Stimulated activated memory B cell treated with anti-CD40 and anti-IgM and Interleukin-4, amounts not matched to agents 10 μg/mL and 1 μg/mL and 100 μg/mL, for 72 hours (primary cell): ENCODE data around the gene EPB41.

Experiments
- ATAC-seq: fragments of 150-1000 bp; cut with Tn5 transposase; 2 replicates; pipeline ENCODE4 v1.10.0; 2021
- H3K27ac Mint-ChIP-seq: one replicate; pipeline ENCODE4 v1.8.0; 2022; ENCODE audit warnings: mild to moderate bottlenecking, mixed read lengths
- H3K27me3 Mint-ChIP-seq: one replicate; pipeline ENCODE4 v1.8.0; 2022; ENCODE audit warnings: mixed read lengths
- H3K36me3 Mint-ChIP-seq: one replicate; pipeline ENCODE4 v1.8.0; 2022; ENCODE audit warnings: mixed read lengths
- H3K4me1 Mint-ChIP-seq: one replicate; pipeline ENCODE4 v1.8.0; 2022; ENCODE audit warnings: mixed read lengths
- H3K4me3 Mint-ChIP-seq: one replicate; pipeline ENCODE4 v1.8.0; 2022; ENCODE audit warnings: mild to moderate bottlenecking, moderate library complexity, mixed read lengths
- H3K9me3 Mint-ChIP-seq: one replicate; pipeline ENCODE4 v1.8.0; 2022; ENCODE audit warnings: mixed read lengths

EPB41 gene

GRCh38 chr1:28887419-28887834, 26.9 kb upstream of the EPB41 start:
- Mint-ChIP-seq H3K27me3 (no peaks in the 10 kb centered on the region), H3K4me3 (peak overlapping the region; percentile 84), H3K36me3 (peaks cover 12% of the 10 kb centered on the region), H3K27ac (peak overlapping the region; percentile 83), H3K9me3 (no peaks in the 10 kb centered on the region), H3K4me1 (peaks cover 83% of the 10 kb centered on the region)
- peak; percentile 64 for ATAC-seq

DNA sequence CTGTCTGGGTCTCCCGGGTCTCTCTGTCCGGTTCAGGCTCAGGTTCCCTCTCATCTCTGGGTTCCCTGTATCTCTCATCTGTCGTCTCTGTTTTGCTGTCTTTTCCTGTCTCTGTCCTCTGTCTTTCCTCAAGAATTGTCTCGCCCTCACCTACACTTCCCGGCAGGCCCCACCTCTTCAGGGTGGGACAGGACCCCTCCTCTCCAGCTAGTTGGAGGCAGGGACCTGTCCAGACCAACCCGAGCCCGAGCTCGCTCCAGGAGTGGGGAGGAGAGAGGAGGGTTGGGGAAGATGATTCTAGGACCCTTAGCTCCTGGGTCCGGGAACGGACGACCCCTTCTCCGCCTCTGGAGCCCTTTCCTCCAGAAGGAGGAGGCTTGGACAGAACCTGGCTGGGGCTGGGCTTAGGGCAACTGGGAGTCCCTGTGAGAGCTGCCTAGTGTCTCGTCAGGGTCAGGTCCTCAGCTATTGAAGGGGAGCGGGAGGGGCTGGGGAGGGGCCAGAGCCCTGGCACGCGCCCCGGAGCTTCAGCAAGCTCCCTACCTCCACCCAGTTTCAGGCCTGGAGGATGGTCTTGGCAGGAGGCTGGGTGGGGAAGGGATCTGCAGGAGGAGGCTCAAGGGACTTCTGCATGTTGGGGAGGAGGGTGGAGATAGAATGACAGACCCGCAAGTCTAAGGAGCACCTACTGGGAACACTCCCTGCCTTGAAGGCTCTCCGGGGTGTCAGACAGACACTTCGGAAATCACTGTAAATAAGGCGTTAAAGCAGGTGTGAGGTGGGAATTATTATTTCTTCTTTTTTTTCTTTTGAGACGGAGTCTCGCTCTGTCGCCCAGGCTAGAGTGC, 26.3 kb upstream of the EPB41 start:
- Mint-ChIP-seq H3K36me3 (peaks cover 12% of the 10 kb centered on the region), H3K4me3 (peak overlapping the region; percentile 84), H3K9me3 (no peaks in the 10 kb centered on the region), H3K27ac (peak overlapping the region; percentile 83), H3K27me3 (no peaks in the 10 kb centered on the region), H3K4me1 (peaks cover 86% of the 10 kb centered on the region)
- ATAC-seq = no peak

GRCh38 chr1:28888915-28889314, 25.5 kb upstream of the EPB41 start:
- peaks cover 12% of the 10 kb centered on the region for H3K36me3 Mint-ChIP-seq
- no peaks in the 10 kb centered on the region for H3K27me3 Mint-ChIP-seq
- ATAC-seq = no peak
- H3K9me3 Mint-ChIP-seq = no peaks in the 10 kb centered on the region
- H3K27ac Mint-ChIP-seq = peak overlapping the region; percentile 83
- H3K4me3 Mint-ChIP-seq = peak overlapping the region; percentile 32
- peaks cover 86% of the 10 kb centered on the region for H3K4me1 Mint-ChIP-seq

DNA sequence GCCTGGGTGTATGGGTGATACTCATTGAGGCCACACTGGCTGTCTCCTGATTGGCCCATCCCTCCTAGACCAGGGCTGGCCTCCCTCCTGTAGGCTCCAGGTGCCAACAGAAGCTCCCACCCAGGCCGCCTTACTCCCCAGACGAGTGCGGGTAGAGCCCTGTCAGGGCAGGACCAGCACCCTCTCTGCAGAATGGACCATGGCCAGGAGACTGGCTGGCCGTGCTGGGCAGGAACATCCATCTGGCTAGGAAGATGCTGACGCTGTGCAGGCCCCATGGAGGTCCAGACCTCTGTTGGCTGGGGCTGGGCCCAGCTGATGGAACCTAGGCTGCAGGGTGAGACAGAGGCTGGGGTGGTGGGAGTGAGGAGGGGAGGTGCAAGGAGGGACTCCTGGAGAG, 25.0 kb upstream of the EPB41 start:
- Mint-ChIP-seq H3K9me3 (no peaks in the 10 kb centered on the region), H3K27ac (peak overlapping the region; percentile 83), H3K36me3 (peaks cover 12% of the 10 kb centered on the region), H3K27me3 (no peaks in the 10 kb centered on the region), H3K4me1 (peaks cover 86% of the 10 kb centered on the region), H3K4me3 (peak overlapping the region; percentile 32)
- ATAC-seq = no peak

- ATAC-seq = no peak
- Mint-ChIP-seq H3K9me3 (no peaks in the 10 kb centered on the region), H3K36me3 (peaks cover 12% of the 10 kb centered on the region), H3K27ac (no peak overlapping the region), H3K4me1 (peaks cover 76% of the 10 kb centered on the region), H3K4me3 (no peak overlapping the region), H3K27me3 (no peaks in the 10 kb centered on the region)
These were observed 23.9 kb upstream of the EPB41 start for GRCh38 chr1:28890435-28890834.

DNA sequence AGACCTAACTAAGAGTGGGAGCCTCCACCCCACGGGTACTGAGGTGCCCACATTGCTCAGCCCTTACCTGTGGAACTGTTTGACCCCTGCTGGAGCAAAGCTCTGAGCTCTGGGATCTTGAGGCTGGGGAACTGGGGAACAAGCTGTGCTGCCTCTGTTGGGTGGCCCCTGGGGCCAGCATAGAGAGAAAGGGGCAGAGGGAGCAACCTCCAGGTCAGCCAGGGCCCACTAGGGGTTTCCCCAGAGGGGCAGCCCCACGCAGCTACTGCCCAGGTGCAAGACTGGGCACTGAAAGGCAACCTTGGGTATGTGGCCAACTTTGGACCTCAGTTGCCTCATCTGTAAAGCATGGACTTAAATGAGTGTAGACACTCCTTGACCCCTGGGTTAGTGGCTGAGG, 23.5 kb upstream of the EPB41 start:
- Mint-ChIP-seq H3K4me3 (no peak overlapping the region), H3K27me3 (no peaks in the 10 kb centered on the region), H3K36me3 (peaks cover 16% of the 10 kb centered on the region), H3K27ac (peak overlapping the region; percentile 54), H3K4me1 (peaks cover 72% of the 10 kb centered on the region), H3K9me3 (no peaks in the 10 kb centered on the region)
- ATAC-seq = no peak

DNA sequence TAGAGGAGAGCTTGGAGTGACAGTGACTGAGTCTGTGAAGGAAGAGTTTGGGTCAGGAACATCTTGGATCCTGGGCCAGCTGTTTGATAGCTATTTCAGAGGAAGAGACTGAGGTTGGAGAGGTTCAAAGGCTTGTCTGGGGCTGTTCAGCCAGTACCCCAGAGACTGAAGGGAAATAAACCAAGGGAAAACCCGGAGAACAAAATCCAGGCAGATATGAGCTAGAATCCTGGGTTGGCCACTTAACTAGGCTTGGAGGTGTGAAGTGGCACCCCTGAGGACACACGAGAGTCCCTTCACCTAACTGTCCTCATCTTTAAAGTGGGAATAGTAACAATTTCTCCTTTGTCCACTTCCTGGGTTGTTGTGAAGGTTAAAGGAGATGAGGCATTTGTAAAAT, 23.1 kb upstream of the EPB41 start:
- H3K4me1 Mint-ChIP-seq = peaks cover 70% of the 10 kb centered on the region
- ATAC-seq = no peak
- no peak overlapping the region for H3K4me3 Mint-ChIP-seq
- peak overlapping the region; percentile 54 for H3K27ac Mint-ChIP-seq
- H3K9me3 Mint-ChIP-seq = no peaks in the 10 kb centered on the region
- peaks cover 20% of the 10 kb centered on the region for H3K36me3 Mint-ChIP-seq
- no peaks in the 10 kb centered on the region for H3K27me3 Mint-ChIP-seq

DNA sequence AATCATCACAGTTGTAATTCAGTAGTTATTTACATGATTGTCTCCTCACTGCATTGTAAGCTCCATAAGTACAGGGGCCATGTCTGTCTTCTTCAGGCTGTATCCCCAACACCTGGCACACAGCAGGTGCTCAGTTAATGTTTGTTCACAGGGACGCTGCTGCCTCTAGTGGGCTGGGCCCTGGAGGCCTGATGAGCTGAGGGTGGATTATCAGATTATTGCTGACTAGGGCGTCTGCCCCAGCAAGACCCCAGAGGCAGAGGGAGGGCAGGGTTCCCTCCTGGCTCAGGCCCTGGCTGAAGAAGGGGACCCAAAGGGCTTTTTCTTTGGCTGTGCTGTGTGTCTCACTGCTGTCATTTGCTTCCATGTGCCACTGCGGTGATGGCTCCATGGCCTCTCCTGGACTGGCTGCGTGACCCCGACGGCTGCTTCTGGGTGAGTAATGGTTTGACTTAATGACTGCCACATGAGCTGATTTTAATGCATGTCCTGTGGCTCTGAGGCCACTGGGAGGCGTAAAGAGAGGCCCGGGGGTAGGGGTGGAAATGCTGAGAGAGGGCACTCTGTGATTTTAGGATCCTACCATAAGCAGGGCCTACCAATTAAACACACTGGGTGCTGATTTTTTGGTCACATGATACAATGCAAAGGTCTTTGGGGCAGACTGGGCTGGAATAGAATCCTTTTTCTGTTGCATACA, 20.8 kb upstream of the EPB41 start:
- Mint-ChIP-seq H3K4me3 (no peak overlapping the region), H3K27me3 (no peaks in the 10 kb centered on the region), H3K9me3 (no peaks in the 10 kb centered on the region), H3K36me3 (peaks cover 27% of the 10 kb centered on the region), H3K4me1 (peaks cover 78% of the 10 kb centered on the region), H3K27ac (no peak overlapping the region)
- no peak for ATAC-seq

DNA sequence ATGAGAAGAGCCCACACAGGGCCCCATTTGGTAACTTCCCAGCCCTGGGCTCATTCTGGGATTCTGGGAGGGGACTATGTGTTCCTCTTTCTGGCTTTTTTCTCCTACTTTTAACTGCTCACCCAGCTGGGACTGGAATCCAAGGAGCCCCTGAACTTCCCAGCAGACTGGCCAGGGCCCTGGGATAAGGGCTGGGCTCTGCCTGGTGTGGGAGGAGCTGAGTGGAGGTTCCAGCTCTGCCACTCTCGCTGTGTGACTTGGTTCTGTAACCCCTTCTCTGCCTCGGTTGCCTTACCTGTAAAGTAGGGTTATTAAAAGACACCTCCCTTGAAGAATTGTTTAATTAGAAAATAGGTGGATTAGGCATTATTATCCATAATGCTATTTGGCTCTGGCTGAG, 19.6 kb upstream of the EPB41 start:
- H3K36me3 Mint-ChIP-seq = peaks cover 28% of the 10 kb centered on the region
- no peaks in the 10 kb centered on the region for H3K9me3 Mint-ChIP-seq
- peaks cover 78% of the 10 kb centered on the region for H3K4me1 Mint-ChIP-seq

DNA sequence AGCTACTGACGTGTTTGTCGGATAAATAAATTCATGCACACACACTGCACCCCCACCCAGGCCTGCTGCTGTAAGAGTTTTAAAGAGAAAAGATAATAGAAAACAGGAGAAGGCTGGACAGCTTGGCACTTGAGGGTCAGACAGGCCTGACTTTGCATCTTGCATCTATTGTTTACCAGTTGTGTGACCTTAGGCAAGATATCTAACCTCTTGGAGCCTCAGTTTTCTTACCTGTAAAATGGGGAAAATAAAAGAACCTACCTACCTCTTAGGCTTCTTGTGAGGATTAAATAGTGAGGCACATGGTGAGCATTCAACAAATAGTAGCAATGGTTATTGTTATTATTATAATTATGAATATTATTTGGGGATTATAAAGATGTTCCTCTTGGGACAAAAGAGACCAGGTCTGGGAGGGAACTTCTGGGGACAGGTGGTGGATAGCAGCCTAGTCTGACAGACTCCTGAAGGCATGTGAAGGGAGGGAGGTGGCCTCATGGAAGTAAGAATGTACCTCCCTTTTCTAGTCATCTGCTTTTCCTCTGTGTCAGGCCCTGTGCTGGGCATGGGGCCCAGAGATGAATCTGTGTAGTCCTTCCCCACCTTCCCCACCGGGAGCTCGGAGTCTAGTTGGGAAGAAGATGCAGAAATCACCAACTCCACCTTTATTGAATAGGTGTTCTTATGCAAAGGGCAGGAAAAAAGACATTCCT, 18.3 kb upstream of the EPB41 start:
- Mint-ChIP-seq H3K27ac (peak overlapping the region; percentile 57), H3K9me3 (no peaks in the 10 kb centered on the region), H3K36me3 (peaks cover 35% of the 10 kb centered on the region), H3K4me3 (no peak overlapping the region), H3K4me1 (peaks cover 72% of the 10 kb centered on the region), H3K27me3 (no peaks in the 10 kb centered on the region)
- no peak for ATAC-seq

More for the DNA sequence above, 19.6 kb upstream of the EPB41 start:
- Mint-ChIP-seq H3K27ac (no peak overlapping the region), H3K27me3 (no peaks in the 10 kb centered on the region), H3K4me3 (no peak overlapping the region)
- no peak for ATAC-seq

DNA sequence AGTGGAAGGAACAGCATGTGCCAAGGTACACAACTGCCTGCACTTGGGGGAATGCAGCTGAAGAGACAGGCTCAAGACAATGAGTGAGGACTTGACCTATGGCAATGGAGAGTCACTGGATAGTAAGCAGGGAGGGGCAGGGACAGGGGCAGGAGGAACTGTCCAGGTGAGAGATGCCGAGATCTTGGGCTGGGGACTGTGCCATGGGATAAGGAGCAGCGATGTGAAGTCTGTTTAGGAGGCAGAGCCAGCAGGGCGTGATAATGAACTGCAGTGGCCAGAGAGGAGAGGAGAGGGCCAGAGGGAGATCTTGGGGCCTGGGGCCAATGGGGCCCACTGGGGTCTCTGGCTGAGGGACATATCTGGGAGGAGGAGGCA, 17.8 kb upstream of the EPB41 start:
- Mint-ChIP-seq H3K36me3 (peaks cover 33% of the 10 kb centered on the region), H3K4me1 (peaks cover 68% of the 10 kb centered on the region), H3K9me3 (no peaks in the 10 kb centered on the region), H3K4me3 (no peak overlapping the region), H3K27me3 (no peaks in the 10 kb centered on the region), H3K27ac (peak overlapping the region; percentile 57)
- no peak for ATAC-seq

DNA sequence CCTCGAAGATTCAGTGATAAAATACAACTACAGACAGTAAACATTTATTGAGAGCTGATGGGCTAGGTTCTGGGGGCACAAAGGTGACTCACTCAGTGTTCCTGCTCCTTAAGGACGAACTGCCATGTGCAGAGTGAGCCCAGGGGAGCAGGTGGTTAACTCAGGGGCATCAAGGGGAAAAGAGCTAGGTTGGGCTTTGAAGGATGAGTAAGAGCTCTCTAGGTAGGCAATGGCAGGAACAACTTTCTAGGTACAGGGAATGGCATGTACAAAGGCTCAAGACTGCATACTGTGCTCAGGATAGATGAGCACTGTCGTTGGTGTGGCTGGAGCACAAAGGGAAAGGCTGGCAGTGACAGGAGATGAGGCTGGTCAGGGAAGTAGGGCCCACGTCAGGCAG, 16.6 kb upstream of the EPB41 start:
- Mint-ChIP-seq H3K4me1 (peaks cover 67% of the 10 kb centered on the region), H3K36me3 (peaks cover 32% of the 10 kb centered on the region), H3K4me3 (no peak overlapping the region), H3K27me3 (no peaks in the 10 kb centered on the region), H3K27ac (peak overlapping the region; percentile 57), H3K9me3 (no peaks in the 10 kb centered on the region)
- ATAC-seq = no peak

DNA sequence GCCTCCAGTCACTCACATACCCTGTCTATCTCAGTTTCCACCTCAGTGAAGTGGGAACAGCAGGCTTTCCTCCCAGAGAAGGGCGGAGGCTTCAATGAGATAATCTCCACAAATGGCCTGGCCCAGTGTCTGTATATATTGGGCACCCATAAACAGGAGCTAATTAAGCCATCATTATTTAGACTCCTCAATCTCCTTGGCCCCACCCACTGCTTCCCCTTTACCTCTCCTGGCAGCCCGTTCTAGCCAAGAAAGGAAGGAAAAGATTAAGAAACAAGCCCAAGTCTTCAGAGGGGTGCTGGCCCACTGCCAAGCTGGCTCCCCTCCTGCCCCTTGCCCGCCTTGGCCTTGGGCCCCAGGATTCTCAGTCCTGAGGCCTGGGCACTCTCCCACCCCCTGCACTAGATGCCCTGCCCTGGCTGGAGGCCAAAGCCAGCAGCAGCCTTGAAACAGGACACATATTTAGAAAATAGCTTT, 15.9 kb upstream of the EPB41 start:
- peaks cover 64% of the 10 kb centered on the region for H3K4me1 Mint-ChIP-seq
- peak overlapping the region; percentile 57 for H3K27ac Mint-ChIP-seq
- H3K9me3 Mint-ChIP-seq = no peaks in the 10 kb centered on the region
- no peaks in the 10 kb centered on the region for H3K27me3 Mint-ChIP-seq
- ATAC-seq = no peak
- H3K4me3 Mint-ChIP-seq = no peak overlapping the region
- H3K36me3 Mint-ChIP-seq = peaks cover 34% of the 10 kb centered on the region

- no peak for ATAC-seq
- no peaks in the 10 kb centered on the region for H3K27me3 Mint-ChIP-seq
- peak overlapping the region; percentile 57 for H3K27ac Mint-ChIP-seq
- no peaks in the 10 kb centered on the region for H3K9me3 Mint-ChIP-seq
- H3K36me3 Mint-ChIP-seq = peaks cover 40% of the 10 kb centered on the region
- H3K4me3 Mint-ChIP-seq = no peak overlapping the region
- H3K4me1 Mint-ChIP-seq = peaks cover 56% of the 10 kb centered on the region
These were observed 15.1 kb upstream of the EPB41 start for GRCh38 chr1:28899267-28899666.

DNA sequence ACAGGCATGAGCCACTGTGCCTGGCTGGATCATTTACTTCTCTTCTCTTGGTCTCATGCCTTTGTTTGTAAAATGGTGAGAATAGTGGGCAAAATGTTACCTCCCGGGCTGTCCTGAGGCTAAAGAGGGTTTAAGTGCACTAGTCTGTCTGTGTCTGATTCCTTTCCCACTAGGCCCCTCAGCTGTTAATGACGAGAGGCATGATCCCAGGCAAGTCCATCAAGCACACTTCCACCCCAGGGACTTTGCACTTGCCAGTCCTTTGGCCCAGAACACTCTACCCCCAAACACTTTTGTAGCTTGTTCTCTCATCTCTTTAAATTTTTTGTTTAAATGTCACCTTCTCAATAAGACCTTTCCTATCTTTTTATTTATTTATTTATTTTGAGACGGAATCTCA, 13.8 kb upstream of the EPB41 start:
- peaks cover 42% of the 10 kb centered on the region for H3K36me3 Mint-ChIP-seq
- no peak overlapping the region for H3K4me3 Mint-ChIP-seq
- peaks cover 54% of the 10 kb centered on the region for H3K4me1 Mint-ChIP-seq
- no peak overlapping the region for H3K27ac Mint-ChIP-seq
- no peak for ATAC-seq
- no peaks in the 10 kb centered on the region for H3K27me3 Mint-ChIP-seq
- no peaks in the 10 kb centered on the region for H3K9me3 Mint-ChIP-seq
